Mucosa of descending colon (tissue), 3 donors: ENCODE data around the gene ZGPAT. TPM values are rescaled to one million over a fixed set of nuclear protein-coding genes. Genes with fewer than 3 reads are reported as not detected.
A peak's percentile ranks its signal among the peaks of the same experiment; 100 is the strongest.

Experiments used
- ATAC-seq: fragments of 200-7000 bp; cut with Tn5 transposase; one replicate; pipeline ENCODE4 v1.9.1; 2020; ENCODE audit warnings: mild to moderate bottlenecking, moderate library complexity
- DNase-seq, 3 donors: peaks; one replicate each; pipeline ENCODE4 v3.0.0-alpha.2; 2020
- H3K36me3 ChIP-seq: fragments of 200-600 bp; one replicate; pipeline ENCODE4 v1.8.0; 2021; ENCODE audit warnings: low read depth, mild to moderate bottlenecking
- H3K4me1 ChIP-seq: fragments of 200-600 bp; one replicate; pipeline ENCODE4 v1.8.0; 2021; ENCODE audit warnings: low read depth, mild to moderate bottlenecking
- H3K4me3 ChIP-seq: fragments of 200-600 bp; one replicate; pipeline ENCODE4 v1.8.0; 2021; ENCODE audit warnings: mild to moderate bottlenecking
- H3K9me3 ChIP-seq: fragments of 200-600 bp; one replicate; pipeline ENCODE4 v1.8.0; 2021; ENCODE audit warnings: mild to moderate bottlenecking
- intact Hi-C, 2 donors: fragments of 100-400 bp; cut with DNase I in 1 of 2; cut with micrococcal nuclease in 1 of 2; formaldehyde crosslinking; loops; one replicate each; pipeline versions ENCODE4 v1.11.0 to v1.11.1; 2022; cut with DNase I, micrococcal nuclease
- total RNA-seq, 3 donors: library from RNA; stranded (reverse); fragmentation: NEBNext Ultra II Directional in 2 of 3; extraction: Animal tissue kit (Norgen Biotek cat#: 25700) in 2 of 3; gene quantifications; one replicate each; pipeline versions ENCODE4 v1.2.1 to v1.2.4, GENCODE V29; 2021 to 2023
- TF ChIP-seq, protein P1 (sequence below): fragments of 200-600 bp; IDR thresholded peaks from one replicate; pipeline ENCODE4 v1.8.0; 2022; ENCODE audit warnings: antibody characterized with exemption, mild to moderate bottlenecking
- donor health status: DM: no; HTN: no; CAD: no; lungs with moderate emphysema.
- donor health status: DM: no; HTN: no; CAD: no.
- donor health status: DM: no; HTN: yes; CAD: no.

The ZGPAT gene
- total RNA-seq, 3 donors from 2014 or later: 24.3 to 34.0 (median 31.7) TPM

DNA sequence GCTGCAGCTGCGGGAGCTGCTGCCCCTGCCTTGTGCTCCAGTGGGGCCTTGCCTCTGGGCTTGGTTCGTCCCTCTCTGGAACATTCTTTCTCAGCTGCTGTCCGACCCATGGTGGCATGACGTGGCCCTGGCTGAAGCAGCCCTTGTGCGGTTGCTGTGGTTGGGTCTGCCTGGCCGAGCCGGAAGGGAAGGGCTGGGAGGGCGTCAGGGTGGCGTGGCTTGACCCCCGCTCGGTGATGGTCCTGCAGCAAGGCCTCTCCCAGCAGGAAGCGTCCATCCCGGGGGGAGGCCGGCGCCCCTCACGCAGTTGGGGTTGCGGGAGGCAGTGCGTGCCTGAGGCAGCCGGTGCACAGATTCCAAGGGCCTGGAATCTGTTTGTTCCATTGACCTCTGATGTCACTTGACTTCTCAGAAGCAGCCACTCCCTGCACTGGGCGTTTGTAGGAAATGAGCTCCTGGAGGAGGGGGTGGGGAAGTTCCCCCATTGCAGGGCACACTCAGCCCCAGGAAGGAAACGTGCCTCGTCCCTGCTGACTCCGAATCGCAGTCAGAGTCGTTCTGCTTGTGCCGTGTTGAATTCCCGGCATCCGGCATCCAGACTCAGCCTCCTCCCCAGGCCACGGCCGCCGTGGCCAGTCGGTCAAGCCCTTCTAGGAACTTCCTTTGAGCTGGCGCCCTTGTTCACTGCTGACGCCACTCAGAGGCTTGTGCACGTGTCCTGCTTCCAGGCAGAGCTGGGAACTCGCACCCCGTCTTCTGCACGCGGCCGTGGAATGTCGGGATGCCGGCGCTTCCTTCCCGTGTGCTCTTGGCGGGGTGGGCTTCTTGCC lies 21.1 kb upstream of the ZGPAT start:
- no peaks in the 10 kb centered on the region for H3K36me3 ChIP-seq
- TF ChIP-seq, protein P1, sequence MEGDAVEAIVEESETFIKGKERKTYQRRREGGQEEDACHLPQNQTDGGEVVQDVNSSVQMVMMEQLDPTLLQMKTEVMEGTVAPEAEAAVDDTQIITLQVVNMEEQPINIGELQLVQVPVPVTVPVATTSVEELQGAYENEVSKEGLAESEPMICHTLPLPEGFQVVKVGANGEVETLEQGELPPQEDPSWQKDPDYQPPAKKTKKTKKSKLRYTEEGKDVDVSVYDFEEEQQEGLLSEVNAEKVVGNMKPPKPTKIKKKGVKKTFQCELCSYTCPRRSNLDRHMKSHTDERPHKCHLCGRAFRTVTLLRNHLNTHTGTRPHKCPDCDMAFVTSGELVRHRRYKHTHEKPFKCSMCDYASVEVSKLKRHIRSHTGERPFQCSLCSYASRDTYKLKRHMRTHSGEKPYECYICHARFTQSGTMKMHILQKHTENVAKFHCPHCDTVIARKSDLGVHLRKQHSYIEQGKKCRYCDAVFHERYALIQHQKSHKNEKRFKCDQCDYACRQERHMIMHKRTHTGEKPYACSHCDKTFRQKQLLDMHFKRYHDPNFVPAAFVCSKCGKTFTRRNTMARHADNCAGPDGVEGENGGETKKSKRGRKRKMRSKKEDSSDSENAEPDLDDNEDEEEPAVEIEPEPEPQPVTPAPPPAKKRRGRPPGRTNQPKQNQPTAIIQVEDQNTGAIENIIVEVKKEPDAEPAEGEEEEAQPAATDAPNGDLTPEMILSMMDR: no peak
- peak; percentile 73 to 86 (median 82) for DNase-seq
- peaks cover 43% of the 10 kb centered on the region for H3K4me1 ChIP-seq
- ATAC-seq: peak; percentile 67
- H3K4me3 ChIP-seq: no peak overlapping the region
- H3K9me3 ChIP-seq: no peaks in the 10 kb centered on the region
- intact Hi-C loops: no loop called here

DNA sequence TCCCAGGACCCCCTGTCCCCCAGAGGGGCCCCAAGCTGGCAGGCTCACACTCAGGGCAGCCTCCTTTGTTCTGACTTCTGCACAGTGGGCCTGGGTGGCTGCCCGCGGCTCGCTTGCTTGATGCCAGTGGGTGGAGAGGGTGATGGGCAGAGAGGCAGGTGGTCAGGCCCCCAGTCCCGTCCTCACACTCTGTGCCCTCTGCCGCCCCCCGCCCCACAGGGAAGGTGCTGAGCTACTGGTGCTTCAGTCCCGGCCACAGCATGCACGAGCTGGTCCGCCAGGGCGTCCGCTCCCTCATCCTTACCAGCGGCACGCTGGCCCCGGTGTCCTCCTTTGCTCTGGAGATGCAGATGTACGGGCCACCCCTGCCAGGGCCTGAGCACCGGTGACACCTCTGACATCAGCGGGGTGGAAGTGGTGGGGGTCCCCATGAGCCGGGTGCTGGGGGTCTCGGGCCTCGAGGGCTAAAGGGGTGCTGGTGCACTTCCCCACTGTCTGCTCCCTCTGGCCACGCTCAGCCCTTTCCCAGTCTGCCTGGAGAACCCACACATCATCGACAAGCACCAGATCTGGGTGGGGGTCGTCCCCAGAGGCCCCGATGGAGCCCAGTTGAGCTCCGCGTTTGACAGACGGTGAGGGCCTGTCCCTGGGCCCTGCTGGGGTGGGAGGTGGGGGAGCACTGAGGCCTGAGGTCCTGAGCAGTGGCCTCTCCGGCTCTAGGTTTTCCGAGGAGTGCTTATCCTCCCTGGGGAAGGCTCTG lies 20.2 kb upstream of the ZGPAT start:
- Histone ChIP-seq H3K4me1 (peaks cover 49% of the 10 kb centered on the region), H3K36me3 (no peaks in the 10 kb centered on the region), H3K4me3 (no peak overlapping the region), H3K9me3 (no peaks in the 10 kb centered on the region)
- TF ChIP-seq, protein P1: no peak
- no peak for ATAC-seq
- peak in 2 of 3 donors; percentile 43 to 63 for DNase-seq
- intact Hi-C loops: no loop called here

DNA sequence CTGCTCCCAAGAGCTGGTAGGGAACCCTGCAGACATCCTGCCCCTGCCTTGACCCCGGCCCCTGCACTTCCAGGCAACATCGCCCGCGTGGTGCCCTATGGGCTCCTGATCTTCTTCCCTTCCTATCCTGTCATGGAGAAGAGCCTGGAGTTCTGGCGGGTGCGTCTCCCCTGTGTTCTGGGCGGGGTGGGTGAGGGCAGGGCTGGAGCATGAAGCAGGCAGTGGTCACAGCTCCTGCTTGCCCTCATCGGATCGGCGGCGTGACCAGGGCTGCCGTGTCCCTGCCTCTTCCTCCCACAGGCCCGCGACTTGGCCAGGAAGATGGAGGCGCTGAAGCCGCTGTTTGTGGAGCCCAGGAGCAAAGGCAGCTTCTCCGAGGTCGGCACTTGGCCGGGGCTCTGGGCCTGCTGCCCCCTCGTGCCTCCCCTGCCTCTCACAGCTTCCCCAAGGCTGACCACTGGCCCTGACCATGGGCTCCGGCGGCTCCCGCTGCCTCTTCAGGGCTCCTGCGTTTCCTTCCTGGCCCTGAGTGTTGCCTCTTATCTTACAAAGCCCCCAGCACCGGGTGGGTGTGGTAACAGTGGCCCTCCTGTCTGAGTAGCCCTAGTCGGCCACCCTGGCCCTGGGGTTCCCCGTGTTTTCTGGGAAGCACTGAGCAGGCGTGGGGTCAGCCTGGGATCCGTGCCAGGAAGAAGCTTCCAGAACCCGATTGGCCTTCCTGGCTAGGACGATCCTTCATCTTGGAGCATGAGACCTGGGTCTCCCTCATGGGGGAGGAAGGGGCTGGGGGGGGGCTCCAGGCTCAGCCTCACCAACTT lies 19.4 kb upstream of the ZGPAT start:
- TF ChIP-seq, protein P1: no peak
- ATAC-seq (no peak), DNase-seq (peak in 1 of 3 donors; percentile 56)
- Histone ChIP-seq H3K4me1 (peaks cover 49% of the 10 kb centered on the region), H3K9me3 (no peaks in the 10 kb centered on the region), H3K4me3 (no peak overlapping the region), H3K36me3 (no peaks in the 10 kb centered on the region)
- intact Hi-C loops: no loop called here

DNA sequence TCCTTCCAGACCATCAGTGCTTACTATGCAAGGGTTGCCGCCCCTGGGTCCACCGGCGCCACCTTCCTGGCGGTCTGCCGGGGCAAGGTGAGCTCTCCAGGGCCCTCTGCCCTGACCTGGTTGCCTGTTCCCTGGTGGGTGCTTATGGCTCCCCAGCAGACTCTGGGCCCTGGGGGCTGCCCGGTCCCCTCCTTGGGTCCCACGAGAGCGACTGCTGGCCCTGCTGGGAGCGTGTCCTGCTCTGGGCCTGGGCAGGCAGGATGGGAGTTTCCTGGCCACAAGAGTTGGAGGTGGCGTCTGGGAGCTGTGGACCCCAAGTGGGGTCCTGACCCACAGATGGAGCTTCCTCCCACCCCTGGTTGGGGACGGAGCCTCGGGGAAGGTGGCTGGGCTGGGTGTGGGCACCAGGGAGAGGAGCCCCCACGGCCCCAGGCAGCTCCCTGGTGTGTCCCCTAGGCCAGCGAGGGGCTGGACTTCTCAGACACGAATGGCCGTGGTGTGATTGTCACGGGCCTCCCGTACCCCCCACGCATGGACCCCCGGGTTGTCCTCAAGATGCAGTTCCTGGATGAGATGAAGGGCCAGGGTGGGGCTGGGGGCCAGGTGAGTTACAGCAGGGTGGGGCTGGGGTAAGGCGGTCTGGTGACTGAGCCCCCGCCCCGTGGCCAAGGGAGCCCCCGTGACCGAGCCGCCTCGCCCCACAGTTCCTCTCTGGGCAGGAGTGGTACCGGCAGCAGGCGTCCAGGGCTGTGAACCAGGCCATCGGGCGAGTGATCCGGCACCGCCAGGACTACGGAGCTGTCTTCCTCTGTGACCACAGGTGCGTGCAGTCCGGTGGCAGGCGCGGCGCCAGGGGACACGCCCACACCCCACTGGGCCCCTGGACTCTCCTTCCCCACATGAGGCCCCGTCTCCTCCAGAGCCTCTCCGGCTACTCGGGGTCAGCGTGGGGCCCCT lies 18.5 kb upstream of the ZGPAT start:
- ATAC-seq (peak; percentile 26), DNase-seq (peak in 2 of 3 donors; percentile 57 to 77)
- Histone ChIP-seq H3K9me3 (no peaks in the 10 kb centered on the region), H3K4me1 (peaks cover 49% of the 10 kb centered on the region), H3K36me3 (no peaks in the 10 kb centered on the region), H3K4me3 (no peak overlapping the region)
- intact Hi-C loops: no loop called here
- TF ChIP-seq, protein P1: no peak
